ENCODE measurements around the gene ZSCAN10.

DNA sequence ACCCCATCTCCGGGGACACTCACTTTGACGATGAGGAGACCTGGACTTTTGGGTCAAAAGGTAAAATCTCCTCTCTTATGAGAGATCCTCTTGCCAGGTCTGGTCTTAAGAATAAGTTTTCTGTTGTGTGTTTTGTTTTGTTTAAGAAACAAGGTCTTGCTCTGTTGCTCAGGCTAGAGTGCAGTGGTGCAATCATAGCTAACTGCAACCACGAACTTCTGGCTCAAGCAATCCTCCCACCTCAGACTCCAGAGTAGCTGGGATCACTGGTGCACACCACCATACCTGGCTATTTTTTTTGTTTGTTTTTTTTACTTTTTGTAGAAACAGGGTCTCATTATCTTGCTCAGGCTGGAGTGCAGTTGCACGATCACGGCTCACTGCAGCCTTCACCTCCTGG, 48.6 kb downstream of the ZSCAN10 start:
- TF ChIP-seq, protein P1, sequence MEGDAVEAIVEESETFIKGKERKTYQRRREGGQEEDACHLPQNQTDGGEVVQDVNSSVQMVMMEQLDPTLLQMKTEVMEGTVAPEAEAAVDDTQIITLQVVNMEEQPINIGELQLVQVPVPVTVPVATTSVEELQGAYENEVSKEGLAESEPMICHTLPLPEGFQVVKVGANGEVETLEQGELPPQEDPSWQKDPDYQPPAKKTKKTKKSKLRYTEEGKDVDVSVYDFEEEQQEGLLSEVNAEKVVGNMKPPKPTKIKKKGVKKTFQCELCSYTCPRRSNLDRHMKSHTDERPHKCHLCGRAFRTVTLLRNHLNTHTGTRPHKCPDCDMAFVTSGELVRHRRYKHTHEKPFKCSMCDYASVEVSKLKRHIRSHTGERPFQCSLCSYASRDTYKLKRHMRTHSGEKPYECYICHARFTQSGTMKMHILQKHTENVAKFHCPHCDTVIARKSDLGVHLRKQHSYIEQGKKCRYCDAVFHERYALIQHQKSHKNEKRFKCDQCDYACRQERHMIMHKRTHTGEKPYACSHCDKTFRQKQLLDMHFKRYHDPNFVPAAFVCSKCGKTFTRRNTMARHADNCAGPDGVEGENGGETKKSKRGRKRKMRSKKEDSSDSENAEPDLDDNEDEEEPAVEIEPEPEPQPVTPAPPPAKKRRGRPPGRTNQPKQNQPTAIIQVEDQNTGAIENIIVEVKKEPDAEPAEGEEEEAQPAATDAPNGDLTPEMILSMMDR (IDR thresholded peaks at IDR 0.05), result no peak
- no peak for TF ChIP-seq POLR2A (IDR thresholded peaks at IDR 0.05)
